ENCODE data around the gene ASS1.

ASS1 gene

DNA sequence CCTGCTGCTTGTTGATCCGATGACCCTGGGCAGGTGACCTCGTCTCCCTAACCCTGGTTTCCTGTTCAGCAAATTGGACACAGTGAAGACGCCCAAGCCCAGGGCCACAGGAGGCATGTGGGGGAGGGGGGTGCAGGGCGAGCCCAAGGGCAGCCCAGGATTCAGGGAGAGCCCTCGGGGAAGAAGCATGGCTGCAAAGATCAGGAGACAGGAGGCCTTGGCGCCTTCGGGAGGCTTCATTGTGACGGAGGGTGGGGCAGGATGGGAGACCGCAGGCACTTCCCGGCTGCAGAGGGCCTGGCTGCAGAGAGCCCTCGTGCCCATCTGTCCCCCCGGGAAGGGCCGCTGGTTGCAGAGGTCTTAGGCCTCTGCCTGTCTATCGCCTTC lies 6.2 kb downstream of the ASS1 start:
- H3K4me3 ChIP-seq (ENCODE audit: low read depth, low read length): no peak overlapping the region
- CTCF ChIA-PET: interaction anchor here (0.7 to 4.6 kb wide), 2 partner anchors 10 to 312 kb away, joined by 4 to 21 read pairs; no protein-coding TSS in a partner anchor
- peaks cover 0 to 5% of the 10 kb centered on the region in 2 experiments; a peak in 1 of 3 replicates for H3K36me3 ChIP-seq (ENCODE audit: control insufficient read depth in 2 of 2, insufficient read depth in 1 of 2, low read length in 2 of 2)
- POLR2A ChIA-PET: no interaction called here
- TF ChIP-seq, protein P1, sequence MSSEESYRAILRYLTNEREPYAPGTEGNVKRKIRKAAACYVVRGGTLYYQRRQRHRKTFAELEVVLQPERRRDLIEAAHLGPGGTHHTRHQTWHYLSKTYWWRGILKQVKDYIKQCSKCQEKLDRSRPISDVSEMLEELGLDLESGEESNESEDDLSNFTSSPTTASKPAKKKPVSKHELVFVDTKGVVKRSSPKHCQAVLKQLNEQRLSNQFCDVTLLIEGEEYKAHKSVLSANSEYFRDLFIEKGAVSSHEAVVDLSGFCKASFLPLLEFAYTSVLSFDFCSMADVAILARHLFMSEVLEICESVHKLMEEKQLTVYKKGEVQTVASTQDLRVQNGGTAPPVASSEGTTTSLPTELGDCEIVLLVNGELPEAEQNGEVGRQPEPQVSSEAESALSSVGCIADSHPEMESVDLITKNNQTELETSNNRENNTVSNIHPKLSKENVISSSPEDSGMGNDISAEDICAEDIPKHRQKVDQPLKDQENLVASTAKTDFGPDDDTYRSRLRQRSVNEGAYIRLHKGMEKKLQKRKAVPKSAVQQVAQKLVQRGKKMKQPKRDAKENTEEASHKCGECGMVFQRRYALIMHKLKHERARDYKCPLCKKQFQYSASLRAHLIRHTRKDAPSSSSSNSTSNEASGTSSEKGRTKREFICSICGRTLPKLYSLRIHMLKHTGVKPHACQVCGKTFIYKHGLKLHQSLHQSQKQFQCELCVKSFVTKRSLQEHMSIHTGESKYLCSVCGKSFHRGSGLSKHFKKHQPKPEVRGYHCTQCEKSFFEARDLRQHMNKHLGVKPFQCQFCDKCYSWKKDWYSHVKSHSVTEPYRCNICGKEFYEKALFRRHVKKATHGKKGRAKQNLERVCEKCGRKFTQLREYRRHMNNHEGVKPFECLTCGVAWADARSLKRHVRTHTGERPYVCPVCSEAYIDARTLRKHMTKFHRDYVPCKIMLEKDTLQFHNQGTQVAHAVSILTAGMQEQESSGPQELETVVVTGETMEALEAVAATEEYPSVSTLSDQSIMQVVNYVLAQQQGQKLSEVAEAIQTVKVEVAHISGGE (tag by site-specific recombination; conservative IDR thresholded peaks at IDR 0.05; ENCODE audit: low read depth): no peak
- TF ChIP-seq, protein P2, sequence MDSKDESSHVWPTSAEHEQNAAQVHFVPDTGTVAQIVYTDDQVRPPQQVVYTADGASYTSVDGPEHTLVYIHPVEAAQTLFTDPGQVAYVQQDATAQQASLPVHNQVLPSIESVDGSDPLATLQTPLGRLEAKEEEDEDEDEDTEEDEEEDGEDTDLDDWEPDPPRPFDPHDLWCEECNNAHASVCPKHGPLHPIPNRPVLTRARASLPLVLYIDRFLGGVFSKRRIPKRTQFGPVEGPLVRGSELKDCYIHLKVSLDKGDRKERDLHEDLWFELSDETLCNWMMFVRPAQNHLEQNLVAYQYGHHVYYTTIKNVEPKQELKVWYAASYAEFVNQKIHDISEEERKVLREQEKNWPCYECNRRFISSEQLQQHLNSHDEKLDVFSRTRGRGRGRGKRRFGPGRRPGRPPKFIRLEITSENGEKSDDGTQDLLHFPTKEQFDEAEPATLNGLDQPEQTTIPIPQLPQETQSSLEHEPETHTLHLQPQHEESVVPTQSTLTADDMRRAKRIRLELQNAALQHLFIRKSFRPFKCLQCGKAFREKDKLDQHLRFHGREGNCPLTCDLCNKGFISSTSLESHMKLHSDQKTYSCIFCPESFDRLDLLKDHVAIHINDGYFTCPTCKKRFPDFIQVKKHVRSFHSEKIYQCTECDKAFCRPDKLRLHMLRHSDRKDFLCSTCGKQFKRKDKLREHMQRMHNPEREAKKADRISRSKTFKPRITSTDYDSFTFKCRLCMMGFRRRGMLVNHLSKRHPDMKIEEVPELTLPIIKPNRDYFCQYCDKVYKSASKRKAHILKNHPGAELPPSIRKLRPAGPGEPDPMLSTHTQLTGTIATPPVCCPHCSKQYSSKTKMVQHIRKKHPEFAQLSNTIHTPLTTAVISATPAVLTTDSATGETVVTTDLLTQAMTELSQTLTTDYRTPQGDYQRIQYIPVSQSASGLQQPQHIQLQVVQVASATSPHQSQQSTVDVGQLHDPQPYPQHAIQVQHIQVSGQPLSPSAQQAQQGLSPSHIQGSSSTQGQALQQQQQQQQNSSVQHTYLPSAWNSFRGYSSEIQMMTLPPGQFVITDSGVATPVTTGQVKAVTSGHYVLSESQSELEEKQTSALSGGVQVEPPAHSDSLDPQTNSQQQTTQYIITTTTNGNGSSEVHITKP (tag by site-specific recombination; IDR thresholded peaks at IDR 0.05): peak; percentile 94
- TF ChIP-seq ZNF132 (tag by site-specific recombination; IDR thresholded peaks at IDR 0.05; ENCODE audit: borderline replicate concordance): no peak
- H3K4me1 ChIP-seq (ENCODE audit: control insufficient read depth, insufficient read depth, low read length): peaks cover 7% of the 10 kb centered on the region
- no peaks in the 10 kb centered on the region for H3K9me3 ChIP-seq (ENCODE audit: control insufficient read depth, insufficient read depth, low read depth, low read length)
- no peak overlapping the region for H3K27ac ChIP-seq (ENCODE audit: extremely low read depth, low read depth, low read length)

DNA sequence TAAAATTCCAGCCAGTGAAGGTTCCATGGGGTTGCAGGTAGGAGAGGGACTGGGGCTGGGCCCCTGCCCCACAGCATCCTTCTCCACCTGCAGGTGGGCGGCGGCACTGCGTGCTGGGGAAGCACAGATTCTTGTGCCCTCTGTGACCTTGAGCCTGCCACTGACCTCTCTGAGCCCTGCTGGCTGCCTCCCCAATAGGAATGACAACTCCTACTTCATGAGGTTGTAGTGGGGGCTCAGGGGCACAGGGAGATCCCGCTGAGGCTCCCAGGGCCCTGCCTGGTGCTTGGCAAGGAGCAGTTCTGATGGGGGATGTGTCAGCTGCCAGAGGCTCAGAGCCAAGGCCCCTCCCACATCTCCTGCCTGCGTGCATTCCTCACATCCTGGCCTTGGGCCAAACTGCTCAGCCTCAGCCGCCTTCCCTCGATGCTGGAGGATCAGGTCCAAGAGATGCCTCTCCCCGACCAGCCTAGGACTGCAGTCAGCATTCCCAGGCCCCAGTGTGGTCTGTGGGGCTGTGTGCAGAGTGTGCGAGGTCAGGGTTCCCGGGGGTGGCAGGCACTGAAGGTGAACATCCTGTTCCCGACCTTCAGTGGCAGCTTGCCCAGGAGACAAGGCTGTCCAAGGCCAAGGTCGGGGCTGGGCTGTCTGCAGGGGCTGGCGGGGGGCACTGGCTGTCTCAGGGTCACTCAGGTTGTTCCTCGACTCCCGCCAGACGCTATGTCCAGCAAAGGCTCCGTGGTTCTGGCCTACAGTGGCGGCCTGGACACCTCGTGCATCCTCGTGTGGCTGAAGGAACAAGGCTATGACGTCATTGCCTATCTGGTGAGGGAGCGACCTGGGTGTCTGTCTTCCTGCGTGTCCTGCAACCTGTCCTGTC lies 7.0 kb downstream of the ASS1 start:
- H3K36me3 ChIP-seq (ENCODE audit: control insufficient read depth in 2 of 2, insufficient read depth in 1 of 2, low read length in 2 of 2): peaks cover 0 to 5% of the 10 kb centered on the region in 2 experiments; a peak in 1 of 3 replicates
- peaks cover 4% of the 10 kb centered on the region for H3K4me1 ChIP-seq (ENCODE audit: control insufficient read depth, insufficient read depth, low read length)
- H3K27ac ChIP-seq (ENCODE audit: extremely low read depth, low read depth, low read length): no peak overlapping the region; the same call in 1 of the 2 replicates
- ChIA-PET POLR2A (no interaction called here), CTCF (interaction anchor here (0.5 to 2.5 kb wide), 7 partner anchors 8 to 611 kb away, joined by 3 to 14 read pairs (median 5); no protein-coding TSS in a partner anchor)
- H3K9me3 ChIP-seq (ENCODE audit: control insufficient read depth, insufficient read depth, low read depth, low read length): no peaks in the 10 kb centered on the region
- H3K4me3 ChIP-seq (ENCODE audit: low read depth, low read length): no peak overlapping the region
- TF ChIP-seq SP2 (tag by site-specific recombination; IDR thresholded peaks at IDR 0.05) (no peak), ZNF223 (tag by site-specific recombination; IDR thresholded peaks at IDR 0.05) (no peak), FEZF1 (tag by site-specific recombination; IDR thresholded peaks at IDR 0.05) (peak; percentile 84), TCF7L2 (IDR thresholded peaks at IDR 0.05; ENCODE audit: borderline replicate concordance, low read depth, low read length) (no peak), ZEB2 (tag by site-specific recombination; IDR thresholded peaks at IDR 0.05) (peak; percentile 58; the same call in 1 of the 2 replicates), GLI2 (tag by site-specific recombination; IDR thresholded peaks at IDR 0.05; ENCODE audit: borderline replicate concordance, low read depth) (no peak), ZNF266 (tag by site-specific recombination; IDR thresholded peaks at IDR 0.05; ENCODE audit: low read depth) (no peak), WT1 (tag by site-specific recombination; IDR thresholded peaks at IDR 0.05) (no peak)
- TF ChIP-seq, protein P3, sequence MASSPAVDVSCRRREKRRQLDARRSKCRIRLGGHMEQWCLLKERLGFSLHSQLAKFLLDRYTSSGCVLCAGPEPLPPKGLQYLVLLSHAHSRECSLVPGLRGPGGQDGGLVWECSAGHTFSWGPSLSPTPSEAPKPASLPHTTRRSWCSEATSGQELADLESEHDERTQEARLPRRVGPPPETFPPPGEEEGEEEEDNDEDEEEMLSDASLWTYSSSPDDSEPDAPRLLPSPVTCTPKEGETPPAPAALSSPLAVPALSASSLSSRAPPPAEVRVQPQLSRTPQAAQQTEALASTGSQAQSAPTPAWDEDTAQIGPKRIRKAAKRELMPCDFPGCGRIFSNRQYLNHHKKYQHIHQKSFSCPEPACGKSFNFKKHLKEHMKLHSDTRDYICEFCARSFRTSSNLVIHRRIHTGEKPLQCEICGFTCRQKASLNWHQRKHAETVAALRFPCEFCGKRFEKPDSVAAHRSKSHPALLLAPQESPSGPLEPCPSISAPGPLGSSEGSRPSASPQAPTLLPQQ (tag by site-specific recombination; IDR thresholded peaks at IDR 0.05): peak; percentile 51
- TF ChIP-seq, protein P4, sequence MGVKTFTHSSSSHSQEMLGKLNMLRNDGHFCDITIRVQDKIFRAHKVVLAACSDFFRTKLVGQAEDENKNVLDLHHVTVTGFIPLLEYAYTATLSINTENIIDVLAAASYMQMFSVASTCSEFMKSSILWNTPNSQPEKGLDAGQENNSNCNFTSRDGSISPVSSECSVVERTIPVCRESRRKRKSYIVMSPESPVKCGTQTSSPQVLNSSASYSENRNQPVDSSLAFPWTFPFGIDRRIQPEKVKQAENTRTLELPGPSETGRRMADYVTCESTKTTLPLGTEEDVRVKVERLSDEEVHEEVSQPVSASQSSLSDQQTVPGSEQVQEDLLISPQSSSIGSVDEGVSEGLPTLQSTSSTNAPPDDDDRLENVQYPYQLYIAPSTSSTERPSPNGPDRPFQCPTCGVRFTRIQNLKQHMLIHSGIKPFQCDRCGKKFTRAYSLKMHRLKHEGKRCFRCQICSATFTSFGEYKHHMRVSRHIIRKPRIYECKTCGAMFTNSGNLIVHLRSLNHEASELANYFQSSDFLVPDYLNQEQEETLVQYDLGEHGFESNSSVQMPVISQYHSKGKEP (tag by site-specific recombination; IDR thresholded peaks at IDR 0.05): no peak; the same call in 1 of the 2 replicates
- TF ChIP-seq, protein P5, sequence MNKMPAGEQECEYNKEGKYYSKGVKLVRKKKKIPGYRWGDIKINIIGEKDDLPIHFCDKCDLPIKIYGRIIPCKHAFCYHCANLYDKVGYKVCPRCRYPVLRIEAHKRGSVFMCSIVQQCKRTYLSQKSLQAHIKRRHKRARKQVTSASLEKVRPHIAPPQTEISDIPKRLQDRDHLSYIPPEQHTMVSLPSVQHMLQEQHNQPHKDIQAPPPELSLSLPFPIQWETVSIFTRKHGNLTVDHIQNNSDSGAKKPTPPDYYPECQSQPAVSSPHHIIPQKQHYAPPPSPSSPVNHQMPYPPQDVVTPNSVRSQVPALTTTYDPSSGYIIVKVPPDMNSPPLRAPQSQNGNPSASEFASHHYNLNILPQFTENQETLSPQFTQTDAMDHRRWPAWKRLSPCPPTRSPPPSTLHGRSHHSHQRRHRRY (tag by site-specific recombination; IDR thresholded peaks at IDR 0.05): no peak
- TF ChIP-seq, protein P6, sequence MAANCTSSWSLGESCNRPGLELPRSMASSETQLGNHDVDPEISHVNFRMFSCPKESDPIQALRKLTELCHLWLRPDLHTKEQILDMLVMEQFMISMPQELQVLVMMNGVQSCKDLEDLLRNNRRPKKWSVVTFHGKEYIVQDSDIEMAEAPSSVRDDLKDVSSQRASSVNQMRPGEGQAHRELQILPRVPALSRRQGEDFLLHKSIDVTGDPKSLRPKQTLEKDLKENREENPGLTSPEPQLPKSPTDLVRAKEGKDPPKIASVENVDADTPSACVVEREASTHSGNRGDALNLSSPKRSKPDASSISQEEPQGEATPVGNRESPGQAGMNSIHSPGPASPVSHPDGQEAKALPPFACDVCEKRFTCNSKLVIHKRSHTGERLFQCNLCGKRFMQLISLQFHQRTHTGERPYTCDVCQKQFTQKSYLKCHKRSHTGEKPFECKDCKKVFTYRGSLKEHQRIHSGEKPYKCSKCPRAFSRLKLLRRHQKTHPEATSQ (tag by site-specific recombination; IDR thresholded peaks at IDR 0.05): no peak
